Measurements from ENCODE around the gene MS4A4A.

DNA sequence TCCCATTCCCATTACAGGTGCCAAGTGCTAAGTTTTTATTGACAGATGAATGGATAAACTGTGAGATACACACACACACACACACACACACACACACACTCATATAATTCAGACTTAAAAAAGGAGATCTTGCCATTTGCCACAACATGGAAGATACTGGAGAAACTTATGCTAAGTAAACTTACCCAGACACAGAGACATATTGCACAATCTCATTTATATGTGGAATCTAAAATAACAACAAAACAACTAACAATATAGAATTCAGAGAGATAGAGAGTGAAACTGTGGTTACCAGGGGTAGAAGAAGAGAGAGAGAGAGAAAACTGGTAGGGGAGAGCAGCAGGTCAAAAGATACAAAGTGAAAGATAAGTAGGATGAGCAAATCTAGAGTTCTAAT, 48.0 kb downstream of the MS4A4A start:
- TF ChIP-seq POLR2AphosphoS5 (IDR thresholded peaks at IDR 0.05; ENCODE audit: low read depth, low read length) (no peak), POLR2A (IDR thresholded peaks at IDR 0.05; ENCODE audit: low read depth, low read length) (no peak)
